BJ (cell line): ENCODE results near the gene SEPTIN7. TPM values are rescaled to one million over a fixed set of nuclear protein-coding genes. Genes with fewer than 3 reads are reported as not detected.

ENCODE experiments used
- CTCF ChIA-PET: fragments of 350-600 bp; formaldehyde crosslinking; extraction: SDS; loops from one replicate; lab custom pipeline; 2021; ENCODE audit warnings: antibody characterized with exemption, inconsistent platforms; lab: Yijun Ruan, JAX
- POLR2A ChIA-PET: fragments of 300-600 bp; sonication (Branson Sonifier 250); formaldehyde crosslinking; extraction: SDS; loops from one replicate; lab custom pipeline; 2021; ENCODE audit warnings: antibody characterized with exemption; lab: Charles Lee
- DNase-seq: peaks from one replicate; pipeline ENCODE4 v3.0.0-alpha.2; 2011; ENCODE audit warnings: low read depth
- H3K27me3 ChIP-seq: 2 replicates; pipeline ENCODE4 v1.6.0; 2011; ENCODE audit warnings: low read length; ENCODE audit not compliant: control insufficient read depth, insufficient read depth
- H3K36me3 ChIP-seq: 2 replicates; pipeline ENCODE4 v1.5.1; 2011; ENCODE audit warnings: low read length; ENCODE audit not compliant: control insufficient read depth, insufficient read depth
- H3K4me3 ChIP-seq: 2 replicates; pipeline ENCODE4 v1.5.1; 2011; ENCODE audit warnings: low read depth, mild to moderate bottlenecking, control low read depth, low read length
- polyA plus RNA-seq: library from polyadenylated mRNA; depleted of rRNA; stranded (reverse); fragments of >200 nt; gene quantifications from 2 replicates; pipeline ENCODE4 v1.2.3, GENCODE V29; 2011
- TF ChIP-seq, protein P1 (sequence below): IDR thresholded peaks from 2 replicates; pipeline ENCODE4 v1.5.1; 2011; ENCODE audit warnings: low read depth, mild to moderate bottlenecking, control low read depth, inconsistent platforms, low read length, moderate library complexity; ENCODE audit not compliant: insufficient read depth

SEPTIN7 gene
- polyA plus RNA-seq, 1 experiment, result 152 TPM

DNA sequence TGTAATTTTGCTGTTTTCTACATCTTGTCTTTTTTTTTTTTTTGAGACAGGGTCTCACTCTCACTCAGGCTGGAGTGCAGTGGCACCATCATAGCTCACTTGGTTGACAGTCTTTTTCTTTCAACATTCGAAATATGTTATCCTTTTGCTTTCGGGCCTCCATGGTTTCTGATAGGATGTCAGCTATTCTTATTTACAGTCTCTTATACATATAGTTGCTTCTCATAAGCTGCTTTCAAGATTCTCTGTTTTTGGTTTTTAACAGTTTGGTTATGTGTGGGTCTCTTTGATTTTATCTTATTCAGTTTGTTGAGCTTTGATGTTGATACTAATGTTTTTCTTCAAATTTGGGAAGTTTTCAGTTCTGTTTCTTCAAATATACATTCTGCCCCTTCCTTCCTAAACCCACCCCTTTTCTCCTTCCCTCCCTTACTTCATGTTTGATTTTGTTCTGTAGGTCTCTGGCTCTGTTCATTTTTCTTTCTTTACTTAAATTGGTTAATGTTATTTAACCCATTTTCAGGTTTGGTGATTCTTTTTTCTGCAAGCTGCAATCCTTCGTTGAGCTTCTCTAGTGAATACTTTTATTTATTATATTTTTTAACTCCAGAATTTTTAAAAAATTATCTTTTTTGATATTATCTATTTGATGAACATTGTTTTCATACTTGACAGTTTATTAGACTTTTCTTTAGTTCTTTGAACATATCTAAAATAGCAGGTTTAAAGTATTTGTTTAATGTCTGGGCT, 19.3 kb downstream of the SEPTIN7 start:
- DNase-seq, result no peak
- ChIA-PET CTCF (no interaction called here), POLR2A (no interaction called here)
- H3K27me3 ChIP-seq, result no peaks in the 10 kb centered on the region
- no peak overlapping the region for H3K4me3 ChIP-seq
- no peaks in the 10 kb centered on the region for H3K36me3 ChIP-seq
- TF ChIP-seq, protein P1, sequence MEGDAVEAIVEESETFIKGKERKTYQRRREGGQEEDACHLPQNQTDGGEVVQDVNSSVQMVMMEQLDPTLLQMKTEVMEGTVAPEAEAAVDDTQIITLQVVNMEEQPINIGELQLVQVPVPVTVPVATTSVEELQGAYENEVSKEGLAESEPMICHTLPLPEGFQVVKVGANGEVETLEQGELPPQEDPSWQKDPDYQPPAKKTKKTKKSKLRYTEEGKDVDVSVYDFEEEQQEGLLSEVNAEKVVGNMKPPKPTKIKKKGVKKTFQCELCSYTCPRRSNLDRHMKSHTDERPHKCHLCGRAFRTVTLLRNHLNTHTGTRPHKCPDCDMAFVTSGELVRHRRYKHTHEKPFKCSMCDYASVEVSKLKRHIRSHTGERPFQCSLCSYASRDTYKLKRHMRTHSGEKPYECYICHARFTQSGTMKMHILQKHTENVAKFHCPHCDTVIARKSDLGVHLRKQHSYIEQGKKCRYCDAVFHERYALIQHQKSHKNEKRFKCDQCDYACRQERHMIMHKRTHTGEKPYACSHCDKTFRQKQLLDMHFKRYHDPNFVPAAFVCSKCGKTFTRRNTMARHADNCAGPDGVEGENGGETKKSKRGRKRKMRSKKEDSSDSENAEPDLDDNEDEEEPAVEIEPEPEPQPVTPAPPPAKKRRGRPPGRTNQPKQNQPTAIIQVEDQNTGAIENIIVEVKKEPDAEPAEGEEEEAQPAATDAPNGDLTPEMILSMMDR, result no peak

DNA sequence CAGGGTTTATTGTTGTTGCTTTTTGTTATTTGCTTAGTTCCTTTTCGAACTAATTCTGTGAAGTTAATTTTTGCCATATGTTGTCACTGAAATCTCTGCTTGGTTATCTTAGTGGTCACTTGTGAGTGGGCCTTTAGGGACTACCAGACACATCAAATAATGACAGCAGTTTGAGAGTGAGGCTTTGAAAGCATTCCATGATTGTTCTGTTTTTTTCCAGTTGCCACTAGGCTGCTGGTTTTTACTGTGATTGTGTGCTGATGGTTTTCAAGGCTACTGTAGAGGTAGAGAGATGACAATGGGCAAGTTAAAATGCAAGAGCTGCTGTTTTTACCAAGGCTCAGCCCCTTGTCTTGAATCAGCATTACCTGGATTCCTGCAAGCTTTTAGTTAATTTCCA, 20.0 kb downstream of the SEPTIN7 start:
- TF ChIP-seq, protein P1, result no peak
- Histone ChIP-seq H3K27me3 (no peaks in the 10 kb centered on the region), H3K36me3 (no peaks in the 10 kb centered on the region), H3K4me3 (no peak overlapping the region)
- ChIA-PET CTCF (no interaction called here), POLR2A (no interaction called here)
- DNase-seq, result no peak

DNA sequence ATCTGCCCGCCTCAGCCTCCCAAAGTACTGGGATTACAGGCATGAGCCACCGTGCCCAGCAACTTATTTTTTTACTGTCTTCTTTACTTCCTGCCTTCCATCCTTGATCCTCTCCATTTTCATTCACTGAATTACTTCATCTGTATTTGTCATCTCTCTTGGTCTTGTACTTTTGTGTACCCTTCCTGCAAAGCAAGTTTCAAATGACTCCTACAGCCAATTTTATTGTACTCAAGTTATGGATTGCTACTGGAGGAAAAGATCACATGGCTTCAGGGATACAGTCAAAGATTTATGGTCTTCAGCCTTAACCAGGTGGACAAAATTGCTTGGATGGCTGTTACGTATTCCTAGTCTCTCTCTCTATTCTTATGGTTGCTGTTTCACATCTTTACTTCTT, 22.6 kb downstream of the SEPTIN7 start:
- DNase-seq, result no peak
- TF ChIP-seq, protein P1, result no peak
- H3K27me3 ChIP-seq, result no peaks in the 10 kb centered on the region
- no peaks in the 10 kb centered on the region for H3K36me3 ChIP-seq
- no peak overlapping the region for H3K4me3 ChIP-seq
- CTCF ChIA-PET, result no interaction called here
- POLR2A ChIA-PET, result interaction anchor here (0.6 kb wide), 1 partner anchor 11 kb away, joined by 4 read pairs; no protein-coding TSS in a partner anchor

DNA sequence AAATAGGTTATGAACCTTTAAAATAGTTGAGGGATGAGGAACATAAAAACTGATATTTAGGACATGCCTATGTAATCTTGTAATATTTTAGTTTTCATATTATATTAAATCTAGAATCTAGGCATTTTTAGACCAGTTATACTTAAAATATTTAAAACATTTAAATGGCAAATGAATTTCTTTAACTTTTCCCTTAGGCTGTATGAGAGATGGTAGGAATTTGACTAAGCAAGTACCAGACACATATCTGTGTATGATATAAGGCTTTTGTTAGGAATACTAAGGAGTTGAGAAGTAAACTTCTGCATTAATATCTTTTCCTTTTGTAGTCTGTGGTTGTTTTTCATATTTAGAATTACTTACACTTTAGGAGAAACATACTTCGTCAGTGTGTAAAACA, 25.1 kb downstream of the SEPTIN7 start:
- TF ChIP-seq, protein P1, result no peak
- ChIA-PET CTCF (interaction anchor here (1.0 kb wide), 1 partner anchor 53 kb away, joined by 3 read pairs; no protein-coding TSS in a partner anchor), POLR2A (no interaction called here)
- DNase-seq, result no peak
- Histone ChIP-seq H3K4me3 (no peak overlapping the region), H3K27me3 (no peaks in the 10 kb centered on the region), H3K36me3 (no peaks in the 10 kb centered on the region; the same call in 1 of the 2 replicates)

DNA sequence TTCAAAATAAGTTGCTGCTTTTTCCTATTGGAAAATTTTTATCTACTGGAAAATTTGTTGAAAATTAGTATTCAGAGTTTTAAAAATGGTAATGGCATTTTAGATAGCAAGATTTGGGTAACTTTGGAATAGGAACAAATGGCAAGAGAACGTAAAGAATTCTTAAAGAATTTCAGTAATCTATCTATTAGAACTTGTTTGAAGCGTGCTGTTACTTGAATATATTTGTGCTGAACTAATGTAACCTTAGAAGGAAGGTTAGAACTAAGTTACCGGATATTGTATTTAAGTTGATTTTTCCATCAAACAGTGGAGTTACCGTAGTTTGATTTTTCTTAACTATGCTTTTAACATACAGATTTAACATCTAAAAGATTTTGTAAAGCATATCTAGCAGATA, 25.9 kb downstream of the SEPTIN7 start:
- H3K36me3 ChIP-seq, result no peaks in the 10 kb centered on the region; the same call in 1 of the 2 replicates
- DNase-seq, result no peak
- ChIA-PET CTCF (no interaction called here), POLR2A (no interaction called here)
- no peak overlapping the region for H3K4me3 ChIP-seq
- no peaks in the 10 kb centered on the region for H3K27me3 ChIP-seq
- TF ChIP-seq, protein P1, result no peak
